Measurements from ENCODE around the gene MLST8.

DNA sequence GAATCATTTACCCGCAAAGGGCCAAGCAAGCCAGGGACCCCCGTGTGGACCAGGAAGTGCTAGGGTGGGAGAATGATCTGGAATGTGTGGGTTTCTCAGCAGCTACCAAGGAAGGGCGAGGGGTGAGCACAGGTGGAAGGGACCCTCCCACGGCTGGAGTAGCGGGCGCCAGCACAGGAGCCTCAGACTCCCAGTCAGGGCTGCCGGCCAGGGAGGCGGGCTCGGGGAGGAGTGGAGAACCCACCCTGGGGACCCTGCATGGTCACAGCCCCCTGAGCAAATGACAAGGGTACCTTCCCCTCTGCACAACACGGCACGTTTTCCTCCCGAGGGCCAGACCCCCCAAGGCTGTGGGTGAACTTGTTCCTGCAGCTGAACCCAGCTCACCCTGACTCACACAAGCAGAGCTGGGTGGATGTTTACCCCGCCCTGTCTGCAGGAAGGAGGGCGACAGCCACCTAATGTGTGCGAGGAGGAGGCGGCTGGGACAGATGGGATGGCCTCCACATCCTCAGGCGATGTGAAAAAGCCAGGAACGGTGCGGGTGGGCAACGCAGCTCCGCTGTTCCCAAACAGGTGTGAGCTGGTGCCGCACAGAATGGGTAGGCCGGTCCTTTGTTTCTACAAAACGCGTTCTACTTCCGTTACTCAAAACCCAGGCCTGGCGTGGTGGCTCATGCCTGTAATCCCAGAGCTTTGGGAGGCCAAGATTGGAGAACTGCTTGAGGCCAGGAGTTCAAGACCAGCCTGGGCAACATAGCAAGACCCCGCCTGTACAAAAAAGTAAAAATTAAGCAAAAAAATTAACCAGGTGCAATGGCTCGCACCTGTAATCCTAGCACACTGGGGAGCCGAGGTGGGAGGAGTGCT is 39.9 kb downstream of the MLST8 start:
- TF ChIP-seq, protein P1, sequence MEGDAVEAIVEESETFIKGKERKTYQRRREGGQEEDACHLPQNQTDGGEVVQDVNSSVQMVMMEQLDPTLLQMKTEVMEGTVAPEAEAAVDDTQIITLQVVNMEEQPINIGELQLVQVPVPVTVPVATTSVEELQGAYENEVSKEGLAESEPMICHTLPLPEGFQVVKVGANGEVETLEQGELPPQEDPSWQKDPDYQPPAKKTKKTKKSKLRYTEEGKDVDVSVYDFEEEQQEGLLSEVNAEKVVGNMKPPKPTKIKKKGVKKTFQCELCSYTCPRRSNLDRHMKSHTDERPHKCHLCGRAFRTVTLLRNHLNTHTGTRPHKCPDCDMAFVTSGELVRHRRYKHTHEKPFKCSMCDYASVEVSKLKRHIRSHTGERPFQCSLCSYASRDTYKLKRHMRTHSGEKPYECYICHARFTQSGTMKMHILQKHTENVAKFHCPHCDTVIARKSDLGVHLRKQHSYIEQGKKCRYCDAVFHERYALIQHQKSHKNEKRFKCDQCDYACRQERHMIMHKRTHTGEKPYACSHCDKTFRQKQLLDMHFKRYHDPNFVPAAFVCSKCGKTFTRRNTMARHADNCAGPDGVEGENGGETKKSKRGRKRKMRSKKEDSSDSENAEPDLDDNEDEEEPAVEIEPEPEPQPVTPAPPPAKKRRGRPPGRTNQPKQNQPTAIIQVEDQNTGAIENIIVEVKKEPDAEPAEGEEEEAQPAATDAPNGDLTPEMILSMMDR (IDR thresholded peaks at IDR 0.05; ENCODE audit: control extremely low read depth in 1 of 3, insufficient read depth in 1 of 3, low read depth in 1 of 3, low read length in 3 of 3): no peak
- no peak for TF ChIP-seq POLR2A (IDR thresholded peaks at IDR 0.05; ENCODE audit: control extremely low read depth in 1 of 2, low read depth in 2 of 2, low read length in 2 of 2)

Data from H1 (cell line).